Fibroblast of peridontal ligament (primary cell): ENCODE data around the gene RAB35.

Experiments
- DNase-seq: peaks from one replicate; pipeline ENCODE4 v3.0.0-alpha.2; 2010; ENCODE audit errors: extremely low read depth

RAB35 gene

GRCh38 chr12:120103371-120103770, 13.2 kb downstream of the RAB35 start:
- DNase-seq: no peak

DNA sequence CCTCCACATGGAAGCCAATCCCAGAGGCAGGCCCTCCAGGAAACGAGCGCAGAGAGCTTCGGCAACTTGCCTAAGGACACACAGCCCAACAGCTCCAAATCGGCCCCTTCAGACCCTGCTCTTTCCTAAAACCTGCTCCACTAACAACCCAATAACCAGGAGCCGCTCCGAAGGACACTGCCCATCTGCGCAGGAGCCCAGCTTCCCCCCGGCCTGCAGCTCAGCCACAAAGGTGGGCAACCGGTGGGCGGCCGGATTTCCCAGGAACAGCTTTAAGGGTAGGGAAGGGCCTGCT, 13.6 kb downstream of the RAB35 start:
- no peak for DNase-seq

DNA sequence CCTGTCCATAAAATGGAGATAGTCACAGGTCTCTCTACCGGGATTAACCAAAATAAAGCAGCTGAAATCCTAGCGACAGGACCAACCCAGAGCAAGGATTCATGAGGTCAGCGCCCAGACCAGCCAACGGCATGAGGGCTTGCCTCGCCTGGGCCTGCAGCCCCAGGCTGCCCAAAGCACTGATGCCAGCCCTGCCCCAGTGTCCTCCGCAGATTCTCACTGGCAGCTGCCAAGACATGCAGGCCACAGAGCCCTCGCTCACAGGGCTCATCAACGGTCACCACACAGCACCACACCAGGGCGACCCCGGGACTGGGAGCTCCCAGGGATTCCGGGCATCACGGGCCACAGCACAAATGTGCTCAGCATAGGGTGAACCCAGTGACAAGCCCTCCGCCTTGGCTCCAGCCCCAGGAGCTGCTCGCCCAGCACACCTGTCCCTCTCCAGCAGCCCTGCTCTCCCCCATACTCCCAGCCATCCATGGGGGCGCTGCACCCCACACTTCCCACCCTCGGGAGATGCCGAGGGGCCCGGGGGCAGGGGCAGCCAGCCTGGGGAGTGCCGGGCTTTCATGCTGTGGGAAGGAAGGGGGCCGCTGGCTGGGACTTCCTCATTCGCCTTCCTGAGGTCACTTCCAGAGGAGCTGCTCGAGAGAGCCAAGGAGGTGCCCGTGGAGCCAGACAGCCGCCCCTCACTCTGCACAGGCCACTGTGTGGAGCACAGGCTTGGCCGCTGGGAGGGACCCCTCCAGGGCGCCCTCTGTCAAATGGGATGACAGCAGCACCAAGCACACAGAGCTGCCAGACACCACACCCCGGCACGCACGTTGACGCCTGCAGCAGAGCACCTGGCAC, 14.1 kb downstream of the RAB35 start:
- DNase-seq: no peak

GRCh38 chr12:120101617-120102016, 14.9 kb downstream of the RAB35 start:
- DNase-seq: no peak

GRCh38 chr12:120101182-120101581, 15.4 kb downstream of the RAB35 start:
- DNase-seq: no peak

DNA sequence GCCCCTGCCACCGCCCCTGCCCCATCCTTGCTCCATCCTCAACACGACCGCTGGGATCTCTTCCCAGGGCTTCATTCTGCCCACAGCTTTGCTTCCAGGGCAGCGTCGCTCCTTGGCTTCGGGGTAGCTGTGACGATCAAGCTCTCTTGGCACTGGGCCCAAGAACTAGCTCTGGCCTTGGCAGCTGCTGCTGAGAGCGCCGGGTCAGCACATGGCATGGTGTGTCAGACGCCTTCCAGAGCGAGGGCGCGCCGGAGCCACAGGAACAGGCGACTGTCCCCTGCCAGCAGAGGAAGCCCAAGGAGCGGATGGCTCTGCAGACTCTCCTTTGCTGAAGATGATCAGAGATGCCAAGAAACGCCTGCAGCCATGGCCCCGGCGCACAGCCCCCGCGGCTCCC, 15.9 kb downstream of the RAB35 start:
- DNase-seq: no peak

DNA sequence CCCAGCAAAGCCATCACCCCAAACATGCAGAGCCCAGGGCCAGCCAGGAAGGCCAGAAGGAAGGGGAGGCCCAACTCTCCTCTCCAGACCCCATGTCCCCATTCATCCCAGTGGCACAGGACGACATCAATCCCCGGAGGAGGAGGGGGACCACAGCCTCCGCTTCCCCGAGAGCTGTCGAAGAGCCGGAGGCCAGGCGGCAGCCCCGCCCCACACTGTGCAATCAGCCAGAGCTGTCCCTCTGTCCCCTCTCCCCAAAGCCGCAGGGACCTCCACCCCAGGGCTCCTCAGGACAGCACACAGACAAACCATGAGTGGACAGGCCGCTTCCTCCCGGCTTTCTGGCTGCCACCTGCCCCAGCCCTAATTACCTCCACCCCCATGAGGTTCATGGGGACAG, 16.8 kb downstream of the RAB35 start:
- DNase-seq: no peak

GRCh38 chr12:120098756-120099470, 17.6 kb downstream of the RAB35 start:
- no peak for DNase-seq

- DNase-seq: no peak
These were observed 19.8 kb downstream of the RAB35 start for GRCh38 chr12:120096671-120097202.

DNA sequence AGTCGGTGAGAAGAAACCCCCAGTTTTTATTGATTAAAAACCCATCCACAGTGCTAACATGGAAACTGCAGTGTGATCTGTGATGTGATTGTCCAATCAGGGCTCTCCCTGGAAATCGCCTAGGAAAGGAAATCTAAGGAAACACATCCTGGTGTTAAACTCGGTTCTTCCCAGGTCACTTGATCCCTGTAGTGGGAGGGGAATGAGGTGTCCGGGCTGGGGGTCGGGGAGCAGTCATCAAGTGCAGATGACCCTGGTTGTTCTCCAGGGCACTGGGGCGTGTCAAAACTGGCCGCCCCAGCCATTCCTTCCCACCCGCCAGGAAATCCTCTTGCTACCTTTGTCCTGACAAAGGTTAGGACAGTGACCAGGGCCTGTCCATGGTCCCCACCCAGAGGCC, 20.8 kb downstream of the RAB35 start:
- DNase-seq: no peak

DNA sequence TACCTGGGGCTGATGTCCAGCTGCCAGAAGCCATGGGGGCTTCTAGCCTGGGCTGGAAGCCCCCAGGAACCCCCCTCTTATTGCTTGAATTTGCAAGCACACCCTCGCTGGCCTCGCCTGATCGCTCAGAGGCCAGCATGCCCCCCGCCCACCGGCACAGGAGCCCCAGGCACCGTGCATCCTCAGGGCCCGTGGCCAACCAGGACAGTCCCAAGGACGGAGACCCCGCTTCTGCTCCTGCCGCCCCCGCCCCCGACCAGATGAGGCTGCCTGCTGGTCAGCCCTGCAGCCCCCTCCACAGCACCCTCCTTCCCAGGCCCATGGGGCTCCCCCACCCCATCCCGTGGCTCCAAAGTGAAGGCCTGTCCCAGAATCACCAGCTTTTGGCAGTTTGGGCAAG, 21.2 kb downstream of the RAB35 start:
- DNase-seq: no peak

- no peak for DNase-seq
These were observed 22.1 kb downstream of the RAB35 start for GRCh38 chr12:120094485-120094884.

DNA sequence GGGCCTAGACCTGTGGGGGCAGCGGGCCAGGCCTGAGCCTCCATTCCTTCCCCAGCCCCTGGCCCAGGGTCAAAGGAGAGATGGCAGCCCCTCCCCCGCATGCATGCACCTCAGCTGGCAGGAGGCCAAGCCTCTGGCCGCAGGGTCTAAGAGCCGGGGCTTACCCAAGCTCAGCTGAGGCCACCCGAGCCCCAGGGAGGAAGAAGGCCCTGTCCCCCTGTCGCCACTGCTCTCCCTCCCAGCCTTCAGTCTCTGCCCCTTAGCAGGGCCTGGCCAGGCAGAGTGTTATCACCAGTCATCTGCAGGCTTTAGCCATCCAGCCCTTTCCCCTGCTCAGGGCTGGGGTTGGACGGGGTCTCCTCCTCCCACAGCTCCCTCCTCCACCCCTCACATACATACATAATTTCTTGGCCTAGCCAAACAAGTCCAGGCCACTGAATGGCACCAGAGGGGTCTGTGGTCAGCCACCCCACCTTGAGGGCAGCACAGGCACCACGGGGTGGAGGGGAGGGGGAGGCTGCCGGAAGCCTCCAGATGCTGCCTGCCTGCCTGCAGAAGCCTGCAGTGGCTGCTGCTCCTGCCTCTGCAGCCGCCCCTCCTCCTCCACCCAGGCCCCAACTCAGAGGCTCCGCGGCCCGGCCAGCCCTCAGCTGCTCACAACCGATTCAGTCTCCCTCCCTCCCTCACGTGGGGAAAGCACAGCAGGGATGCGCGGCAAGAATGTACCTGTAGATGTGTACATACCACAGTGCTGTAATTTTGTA, 22.8 kb downstream of the RAB35 start:
- no peak for DNase-seq

- no peak for DNase-seq
These were observed 23.3 kb downstream of the RAB35 start for GRCh38 chr12:120093336-120093591.

GRCh38 chr12:120092551-120093335, 23.8 kb downstream of the RAB35 start:
- no peak for DNase-seq

- DNase-seq: no peak
These were observed 25.0 kb downstream of the RAB35 start for GRCh38 chr12:120091371-120092090.

- no peak for DNase-seq
These were observed 25.8 kb downstream of the RAB35 start for GRCh38 chr12:120090626-120091295.

DNA sequence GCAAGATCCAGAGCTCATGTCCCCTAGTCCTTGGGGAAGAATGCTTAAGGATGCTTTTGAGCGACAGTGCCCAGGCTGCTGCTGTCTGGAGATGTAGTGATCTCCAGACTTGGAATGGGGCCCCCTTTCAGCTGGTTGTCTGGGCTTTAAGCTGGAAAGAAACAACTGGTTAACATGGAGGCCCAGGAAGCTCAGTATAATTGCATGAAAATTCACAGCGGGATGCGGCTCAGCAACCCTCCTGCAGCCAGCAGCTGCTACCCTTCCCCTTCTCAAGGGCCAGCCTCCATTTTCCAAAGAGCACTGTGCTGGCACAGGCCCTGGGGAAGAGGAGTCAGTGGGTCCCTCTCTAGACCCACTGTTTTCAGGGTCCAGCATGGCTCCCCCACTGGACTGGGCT, 26.3 kb downstream of the RAB35 start:
- DNase-seq: no peak

DNA sequence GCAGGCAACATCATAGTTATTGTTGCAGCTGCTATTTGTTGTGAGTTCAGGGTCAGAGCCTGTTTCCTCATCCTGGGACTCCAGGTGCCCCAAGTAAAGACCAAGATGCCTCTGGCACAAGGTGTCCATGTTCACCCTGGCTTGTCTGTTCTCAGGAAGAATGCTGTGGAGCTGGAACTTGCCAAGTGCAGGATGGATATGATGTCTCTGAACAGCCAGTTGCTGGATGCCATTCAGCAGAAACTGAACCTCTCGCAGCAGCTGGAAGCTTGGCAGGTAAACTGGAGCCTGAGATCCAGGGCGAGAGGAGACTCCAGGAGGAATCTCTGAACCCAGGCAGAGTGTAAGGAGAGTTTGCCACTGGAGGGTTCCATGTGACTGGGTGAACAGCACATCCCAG, 26.8 kb downstream of the RAB35 start:
- DNase-seq: no peak

- no peak for DNase-seq
These were observed 27.4 kb downstream of the RAB35 start for GRCh38 chr12:120089105-120089504.
